ENCODE measurements around the gene FAP.

- TF ChIP-seq POLR2A (IDR thresholded peaks at IDR 0.05; ENCODE audit: low read depth, low read length) (no peak), TAF1 (IDR thresholded peaks at IDR 0.05; ENCODE audit: borderline replicate concordance, low read depth, low read length) (no peak), POLR2AphosphoS5 (IDR thresholded peaks at IDR 0.05; ENCODE audit: low read depth, low read length) (no peak)
Observed at GRCh38 chr2:162166174-162166573, 77.1 kb downstream of the FAP start.

Measured in GM12892 (cell line).